K562 (cell line): ENCODE data around the gene IL12RB1. TPM values are rescaled to one million over a fixed set of nuclear protein-coding genes. Genes with fewer than 3 reads are reported as not detected.
A peak's percentile ranks its signal among the peaks of the same experiment; 100 is the strongest.

Experiments used
- ATAC-seq: fragments of 200-7000 bp; cut with Tn5 transposase; 3 replicates; pipeline ENCODE4 v1.9.1; 2020; ENCODE audit warnings: moderate library complexity
- BruUV-seq: library from RNA; stranded (reverse); fragments of 400-500 nt; replicated peaks from 2 replicates; lab custom pipeline; 2021; lab: Mats Ljungman, UMichigan
- CTCF ChIA-PET: fragments of 300-600 bp; formaldehyde crosslinking; extraction: SDS; loops from one replicate; lab custom pipeline; 2021; ENCODE audit warnings: low intra/inter-chr PET ratio; lab: Yijun Ruan, JAX
- POLR2A ChIA-PET: fragments of 300-600, 350-650 bp; sonication (Branson Sonifier 250); formaldehyde crosslinking; extraction: SDS; loops from one replicate; lab custom pipeline; 2021; ENCODE audit warnings: antibody characterized with exemption, inconsistent platforms; lab: Yijun Ruan, JAX
- DNase-seq, 4 experiments: peaks; one replicate each; pipeline versions ENCODE4 v3.0.0 to v3.0.0-alpha.2; 2011 to 2018; ENCODE audit warnings: low spot score in 3 of 4, mixed read lengths in 3 of 4; ENCODE audit errors: extremely low read depth in 1 of 4
- FAIRE-seq: peaks from 2 replicates; lab custom pipeline; 2011; peaks lifted over from hg19 to GRCh38; lab: Jason Lieb, UNC
- H2AFZ ChIP-seq: 2 replicates; pipeline ENCODE4 v1.6.0; 2011; ENCODE audit warnings: low read depth, low read length, control low read depth, inconsistent platforms
- H3K27ac ChIP-seq: fragments of 200-600 bp; 3 replicates; pipeline ENCODE4 v1.8.0; 2011; ENCODE audit warnings: low read depth, mild to moderate bottlenecking, control low read depth, inconsistent platforms, low read length, moderate library complexity, mixed read lengths; ENCODE audit errors: extremely low read depth
- H3K27me3 ChIP-seq, 2 experiments: fragments of 300-600 bp in 1 of 2; 2 replicates in 1 of 2; 3 replicates in 1 of 2; pipeline versions ENCODE4 v1.6.0 to v1.8.0; 2011; ENCODE audit warnings: inconsistent platforms in 2 of 2, low read length in 2 of 2, mild to moderate bottlenecking in 1 of 2, mixed read lengths in 1 of 2, moderate library complexity in 1 of 2; ENCODE audit not compliant: control insufficient read depth in 2 of 2, insufficient read depth in 2 of 2
- H3K36me3 ChIP-seq: fragments of 300-600 bp; 3 replicates; pipeline ENCODE4 v1.8.0; 2011; ENCODE audit warnings: mild to moderate bottlenecking, low read length, inconsistent platforms; ENCODE audit not compliant: control insufficient read depth, insufficient read depth
- H3K4me1 ChIP-seq, 2 experiments: fragments of 200-600 bp in 1 of 2; replicated peaks in 1 of 2; 2 replicates in 1 of 2; 3 replicates in 1 of 2; pipeline versions ENCODE4 v1.5.1 to v1.8.0; 2011; ENCODE audit warnings: inconsistent platforms in 2 of 2, low read length in 2 of 2, mild to moderate bottlenecking in 1 of 2, mixed read lengths in 1 of 2, moderate library complexity in 1 of 2; ENCODE audit not compliant: control insufficient read depth in 2 of 2, insufficient read depth in 2 of 2
- H3K4me2 ChIP-seq: 2 replicates; pipeline ENCODE4 v1.6.1; 2011; ENCODE audit warnings: low read length, control low read depth, inconsistent platforms, mixed read lengths; ENCODE audit not compliant: insufficient read depth
- H3K4me3 ChIP-seq: fragments of 200-600 bp; sonication (generic), shearing (Covaris generic); 2 replicates; pipeline ENCODE4 v1.5.1; 2016; ENCODE audit warnings: control low read depth, inconsistent platforms
- H3K79me2 ChIP-seq: fragments of 200-600 bp; 3 replicates; pipeline ENCODE4 v1.8.0; 2011; ENCODE audit warnings: low read length, inconsistent platforms; ENCODE audit not compliant: control insufficient read depth, insufficient read depth
- H3K9ac ChIP-seq, 2 experiments: 2 replicates each; pipeline versions ENCODE4 v1.6.0 to v1.6.1; 2011; ENCODE audit warnings: low read depth in 2 of 2, low read length in 2 of 2, control low read depth in 1 of 2, inconsistent platforms in 1 of 2, mild to moderate bottlenecking in 1 of 2, mixed read lengths in 1 of 2; ENCODE audit not compliant: insufficient read depth in 1 of 2
- H3K9me1 ChIP-seq: one replicate; pipeline ENCODE4 v1.6.0; 2011; ENCODE audit warnings: inconsistent platforms, mild to moderate bottlenecking, low read length, moderate library complexity; ENCODE audit not compliant: control insufficient read depth, insufficient read depth
- H3K9me3 ChIP-seq: replicated peaks from 2 replicates; pipeline ENCODE4 v1.5.1; 2011; ENCODE audit warnings: low read depth, low read length, inconsistent platforms; ENCODE audit not compliant: control insufficient read depth, insufficient read depth
- H4K20me1 ChIP-seq: replicated peaks from 2 replicates; pipeline ENCODE4 v1.6.1; 2011; ENCODE audit warnings: low read length, inconsistent platforms, mixed read lengths; ENCODE audit not compliant: control insufficient read depth, insufficient read depth
- EGR1 ChIP-seq: fragments of 450-650 bp; conservative IDR thresholded peaks from 2 replicates; pipeline ENCODE4 v1.6.1; 2017; ENCODE audit warnings: mild to moderate bottlenecking
- FOXP1 ChIP-seq: sonication (generic); formaldehyde crosslinking; IDR thresholded peaks from 2 replicates; pipeline ENCODE4 v1.8.0; 2022; ENCODE audit warnings: mild to moderate bottlenecking, missing genetic modification reagents
- HNRNPUL1 ChIP-seq: fragments of 200-400 bp; formaldehyde crosslinking; IDR thresholded peaks from 2 replicates; pipeline ENCODE4 v1.6.1; 2017; ENCODE audit warnings: low read length
- KLF13 ChIP-seq: fragments of 450-650 bp; IDR thresholded peaks from 2 replicates; pipeline ENCODE4 v1.6.1; 2016; ENCODE audit warnings: missing genetic modification characterization, low read depth, mild to moderate bottlenecking, missing compliant biosample characterization, moderate library complexity, borderline replicate concordance
- NONO ChIP-seq, 2 experiments: fragments of 200-400 bp in 1 of 2; fragments of 450-650 bp in 1 of 2; formaldehyde crosslinking in 1 of 2; IDR thresholded peaks; 2 replicates each; pipeline ENCODE4 v1.6.1; 2017; ENCODE audit warnings: low read depth in 2 of 2, mild to moderate bottlenecking in 2 of 2, moderate library complexity in 2 of 2, low read length in 1 of 2
- PTRF ChIP-seq: fragments of 450-650 bp; IDR thresholded peaks from 2 replicates; pipeline ENCODE4 v1.6.1; 2016; ENCODE audit warnings: mild to moderate bottlenecking, missing genetic modification characterization, missing compliant biosample characterization
- SMARCA5 ChIP-seq: fragments of 450-650 bp; IDR thresholded peaks from 2 replicates; pipeline ENCODE4 v1.6.1; 2016
- TEAD1 ChIP-seq, 2 experiments: fragments of 450-650 bp in 1 of 2; sonication (generic) in 1 of 2; formaldehyde crosslinking; IDR thresholded peaks; 2 replicates each; pipeline versions ENCODE4 v1.4.0 to v1.8.0; 2020 to 2022; ENCODE audit warnings: mild to moderate bottlenecking in 2 of 2, missing genetic modification reagents in 1 of 2
- ZNF212 ChIP-seq: fragments of 450-650 bp; formaldehyde crosslinking; IDR thresholded peaks from 2 replicates; pipeline ENCODE4 v1.4.0; 2020; ENCODE audit warnings: mild to moderate bottlenecking
- ZNF217 ChIP-seq: sonication (generic); formaldehyde crosslinking; IDR thresholded peaks from 2 replicates; pipeline ENCODE4 v1.8.0; 2022; ENCODE audit warnings: mild to moderate bottlenecking, missing genetic modification reagents
- ZNF780A ChIP-seq: fragments of 250-450 bp; sonication (Bioruptor Pico); IDR thresholded peaks from 2 replicates; pipeline ENCODE4 v1.5.0; 2021; ENCODE audit warnings: mild to moderate bottlenecking
- WGBS: fragments of 100-300 bp; shearing (Covaris generic); methylation state at CpG from one replicate; pipeline ENCODE4 v1.1.6; 2016; ENCODE audit warnings: low coverage, mixed read lengths; ENCODE audit not compliant: insufficient coverage; ENCODE audit errors: missing lambda C conversion rate; 5-methylcytosine and 5-hydroxymethylcytosine counted together
- in situ Hi-C: fragments of 300-500 bp; cut with MboI; formaldehyde crosslinking; loops from 4 replicates; pipeline ENCODE4 v1.15.0; 2018; ENCODE audit warnings: inconsistent platforms, mixed read lengths
- intact Hi-C: fragments of 100-400 bp; cut with micrococcal nuclease; formaldehyde crosslinking; loops from 2 replicates; pipeline ENCODE4 v1.14.2; 2022
- polyA plus RNA-seq, 8 experiments: library from polyadenylated mRNA; depleted of rRNA in 4 of 8; stranded (reverse) in 5 of 8; unstranded in 3 of 8; fragments of >200 nt; fragmentation: Nextera tagmentation in 2 of 8; fragmentation: Illumina TruSeq in 1 of 8; extraction: Ambion mirVana in 2 of 8; extraction: Trizol in 1 of 8; gene quantifications; 2 replicates each; pipeline versions ENCODE4 v1.2.1 to v1.2.3, GENCODE V29; 2011 to 2014; ENCODE audit warnings: inconsistent platforms in 1 of 8, missing spikeins in 1 of 8
- total RNA-seq, 7 experiments: library from RNA; depleted of rRNA in 6 of 7; stranded (reverse); fragments of >200 nt in 6 of 7; fragmentation: Illumina TruSeq in 2 of 7; extraction: Trizol in 2 of 7; gene quantifications; 2 replicates each; pipeline versions ENCODE4 v1.2.1 to v1.2.3, GENCODE V29; 2011 to 2021; ENCODE audit warnings: low replicate concordance in 1 of 7
- TF ChIP-seq, protein P1 (sequence below): fragments of 200-800 bp; sonication (Bioruptor generic); IDR thresholded peaks from 2 replicates; pipeline ENCODE4 v1.6.1; 2017; ENCODE audit warnings: missing genetic modification characterization, missing compliant biosample characterization
- TF ChIP-seq, protein P2 (sequence below): fragments of 250-450 bp; sonication (Bioruptor Pico); IDR thresholded peaks from 2 replicates; pipeline ENCODE4 v1.4.0; 2020; ENCODE audit warnings: mild to moderate bottlenecking, moderate library complexity, borderline replicate concordance
- TF ChIP-seq, protein P3 (sequence below): sonication (generic); formaldehyde crosslinking; IDR thresholded peaks from 2 replicates; pipeline ENCODE4 v1.4.0; 2020; ENCODE audit warnings: mild to moderate bottlenecking, missing genetic modification reagents
- TF ChIP-seq, protein P4 (sequence below): fragments of 250-450 bp; sonication (Bioruptor Pico); IDR thresholded peaks from 2 replicates; pipeline ENCODE4 v1.8.0; 2022; ENCODE audit warnings: moderate library complexity, mild to moderate bottlenecking, inconsistent platforms

The IL12RB1 gene
- total and polyA plus RNA-seq, 9 of the 15 experiments (the other 6 are each of a cell fraction or from before 2014, with no cell fraction given) = 0.04 to 0.07 (median 0.06) TPM; not detected in 5

DNA sequence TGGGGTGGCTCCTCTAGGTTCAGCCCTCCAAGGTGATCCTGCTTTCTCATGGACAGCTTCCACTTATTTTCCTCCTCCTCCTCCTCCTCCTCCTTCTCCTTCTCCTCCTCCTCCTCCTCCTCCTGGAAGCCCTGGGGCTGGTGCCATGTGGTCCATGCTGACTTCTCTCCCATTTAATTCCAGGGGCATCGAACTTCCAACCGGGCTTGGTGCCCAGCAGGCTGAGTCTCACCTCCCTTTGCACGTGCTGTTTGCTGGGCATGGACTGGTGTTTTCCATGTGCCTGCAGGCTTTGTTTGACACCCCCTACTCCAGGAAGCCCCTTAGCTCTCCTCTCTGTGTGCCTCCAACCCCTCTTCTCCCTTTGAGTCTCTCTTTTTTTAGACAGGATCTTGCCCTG, 14.5 kb upstream of the IL12RB1 start:
- Histone ChIP-seq H3K4me3 (no peak overlapping the region), H2AFZ (no peak overlapping the region), H3K4me2 (no peak overlapping the region), H3K27me3 (no peaks in the 10 kb centered on the region), H3K79me2 (peaks cover 9% of the 10 kb centered on the region; the same call in 1 of the 3 replicates), H3K36me3 (no peaks in the 10 kb centered on the region)
- no TSS peak for BruUV-seq
- ChIA-PET CTCF (no interaction called here), POLR2A (no interaction called here)
- in situ Hi-C loops = loop anchor here (5.0 kb wide), 1 partner anchor 156 kb away; a partner anchor contains a TSS
- DNase-seq = no peak
- no peak for TF ChIP-seq ZNF217 (CRISPR knock-in tag)
- no peak for TF ChIP-seq ZNF780A (CRISPR knock-in tag)
- TF ChIP-seq EGR1 = no peak
- no peak for TF ChIP-seq HNRNPUL1
- TF ChIP-seq, protein P1, sequence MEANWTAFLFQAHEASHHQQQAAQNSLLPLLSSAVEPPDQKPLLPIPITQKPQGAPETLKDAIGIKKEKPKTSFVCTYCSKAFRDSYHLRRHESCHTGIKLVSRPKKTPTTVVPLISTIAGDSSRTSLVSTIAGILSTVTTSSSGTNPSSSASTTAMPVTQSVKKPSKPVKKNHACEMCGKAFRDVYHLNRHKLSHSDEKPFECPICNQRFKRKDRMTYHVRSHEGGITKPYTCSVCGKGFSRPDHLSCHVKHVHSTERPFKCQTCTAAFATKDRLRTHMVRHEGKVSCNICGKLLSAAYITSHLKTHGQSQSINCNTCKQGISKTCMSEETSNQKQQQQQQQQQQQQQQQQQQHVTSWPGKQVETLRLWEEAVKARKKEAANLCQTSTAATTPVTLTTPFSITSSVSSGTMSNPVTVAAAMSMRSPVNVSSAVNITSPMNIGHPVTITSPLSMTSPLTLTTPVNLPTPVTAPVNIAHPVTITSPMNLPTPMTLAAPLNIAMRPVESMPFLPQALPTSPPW (CRISPR knock-in tag) = no peak
- no peak for TF ChIP-seq TEAD1 (CRISPR knock-in tag; IDR thresholded peaks at IDR 0.05)
- TF ChIP-seq ZNF212 (CRISPR knock-in tag) = no peak
- TF ChIP-seq, protein P2, sequence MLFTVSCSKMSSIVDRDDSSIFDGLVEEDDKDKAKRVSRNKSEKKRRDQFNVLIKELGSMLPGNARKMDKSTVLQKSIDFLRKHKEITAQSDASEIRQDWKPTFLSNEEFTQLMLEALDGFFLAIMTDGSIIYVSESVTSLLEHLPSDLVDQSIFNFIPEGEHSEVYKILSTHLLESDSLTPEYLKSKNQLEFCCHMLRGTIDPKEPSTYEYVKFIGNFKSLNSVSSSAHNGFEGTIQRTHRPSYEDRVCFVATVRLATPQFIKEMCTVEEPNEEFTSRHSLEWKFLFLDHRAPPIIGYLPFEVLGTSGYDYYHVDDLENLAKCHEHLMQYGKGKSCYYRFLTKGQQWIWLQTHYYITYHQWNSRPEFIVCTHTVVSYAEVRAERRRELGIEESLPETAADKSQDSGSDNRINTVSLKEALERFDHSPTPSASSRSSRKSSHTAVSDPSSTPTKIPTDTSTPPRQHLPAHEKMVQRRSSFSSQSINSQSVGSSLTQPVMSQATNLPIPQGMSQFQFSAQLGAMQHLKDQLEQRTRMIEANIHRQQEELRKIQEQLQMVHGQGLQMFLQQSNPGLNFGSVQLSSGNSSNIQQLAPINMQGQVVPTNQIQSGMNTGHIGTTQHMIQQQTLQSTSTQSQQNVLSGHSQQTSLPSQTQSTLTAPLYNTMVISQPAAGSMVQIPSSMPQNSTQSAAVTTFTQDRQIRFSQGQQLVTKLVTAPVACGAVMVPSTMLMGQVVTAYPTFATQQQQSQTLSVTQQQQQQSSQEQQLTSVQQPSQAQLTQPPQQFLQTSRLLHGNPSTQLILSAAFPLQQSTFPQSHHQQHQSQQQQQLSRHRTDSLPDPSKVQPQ = no peak
- no peak for TF ChIP-seq FOXP1 (CRISPR knock-in tag)
- no peak for TF ChIP-seq SMARCA5
- no peak for TF ChIP-seq NONO (IDR thresholded peaks at IDR 0.05; ENCODE audit: low read depth in 2 of 2, low read length in 1 of 2)
- TF ChIP-seq PTRF (tag) = no peak
- TF ChIP-seq KLF13 (tag) = no peak
- TF ChIP-seq, protein P3, sequence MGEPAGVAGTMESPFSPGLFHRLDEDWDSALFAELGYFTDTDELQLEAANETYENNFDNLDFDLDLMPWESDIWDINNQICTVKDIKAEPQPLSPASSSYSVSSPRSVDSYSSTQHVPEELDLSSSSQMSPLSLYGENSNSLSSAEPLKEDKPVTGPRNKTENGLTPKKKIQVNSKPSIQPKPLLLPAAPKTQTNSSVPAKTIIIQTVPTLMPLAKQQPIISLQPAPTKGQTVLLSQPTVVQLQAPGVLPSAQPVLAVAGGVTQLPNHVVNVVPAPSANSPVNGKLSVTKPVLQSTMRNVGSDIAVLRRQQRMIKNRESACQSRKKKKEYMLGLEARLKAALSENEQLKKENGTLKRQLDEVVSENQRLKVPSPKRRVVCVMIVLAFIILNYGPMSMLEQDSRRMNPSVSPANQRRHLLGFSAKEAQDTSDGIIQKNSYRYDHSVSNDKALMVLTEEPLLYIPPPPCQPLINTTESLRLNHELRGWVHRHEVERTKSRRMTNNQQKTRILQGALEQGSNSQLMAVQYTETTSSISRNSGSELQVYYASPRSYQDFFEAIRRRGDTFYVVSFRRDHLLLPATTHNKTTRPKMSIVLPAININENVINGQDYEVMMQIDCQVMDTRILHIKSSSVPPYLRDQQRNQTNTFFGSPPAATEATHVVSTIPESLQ (CRISPR knock-in tag) = no peak
- TF ChIP-seq, protein P4, sequence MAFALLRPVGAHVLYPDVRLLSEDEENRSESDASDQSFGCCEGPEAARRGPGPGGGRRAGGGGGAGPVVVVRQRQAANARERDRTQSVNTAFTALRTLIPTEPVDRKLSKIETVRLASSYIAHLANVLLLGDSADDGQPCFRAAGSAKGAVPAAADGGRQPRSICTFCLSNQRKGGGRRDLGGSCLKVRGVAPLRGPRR (CRISPR knock-in tag) = no peak
- TF ChIP-seq, all 486 proteins: peak for 0
- no peak overlapping the region for H3K27ac ChIP-seq
- intact Hi-C loops = no loop called here
- H3K9me3 ChIP-seq = no peaks in the 10 kb centered on the region
- H3K9me1 ChIP-seq = no peaks in the 10 kb centered on the region
- H3K4me1 ChIP-seq = peaks cover 16 to 46% of the 10 kb centered on the region in 2 experiments; a peak in 4 of 5 replicates
- H4K20me1 ChIP-seq = no peaks in the 10 kb centered on the region
- 22% methylated on average over 1 of the region's 3 CpGs for WGBS
- ATAC-seq (no peak), FAIRE-seq (no peak)
- peak overlapping the region in 1 of 2 experiments; percentile 69; a peak in 1 of 4 replicates for H3K9ac ChIP-seq
